ENCODE results near the gene LRP8. TPM values are rescaled to one million over a fixed set of nuclear protein-coding genes. Genes with fewer than 3 reads are reported as not detected.
"Not testable (repeated sequence)": the region's sequence is repeated elsewhere in the genome, so short reads cannot be mapped to it uniquely, and the experiment has no call there.

The LRP8 gene
- total and polyA plus RNA-seq, 8 donors = 0.58 to 26.8 (median 2.3) TPM

GRCh38 chr1:53286955-53287354 lies 40.9 kb downstream of the LRP8 start:
- intact Hi-C loops (cut with DNase I; ENCODE audit: low total_unique reads) = no loop called here
- no peak overlapping the region for H3K27ac ChIP-seq
- no peaks in the 10 kb centered on the region for H3K4me1 ChIP-seq
- 71 to 84% (median 76%) methylated on average over 4 of the region's 4 CpGs for WGBS, 5 donors
- TF ChIP-seq POLR2AphosphoS5 (IDR thresholded peaks at IDR 0.05) (no peak), POLR2A (IDR thresholded peaks at IDR 0.05) (no peak), CTCF (IDR thresholded peaks at IDR 0.05) (no peak), EP300 (IDR thresholded peaks at IDR 0.05) (no peak)
- H3K36me3 ChIP-seq = no peaks in the 10 kb centered on the region
- no peak overlapping the region for H3K4me3 ChIP-seq
- no peak for DNase-seq
- peaks cover 0 to 6% (median 0%) of the 10 kb centered on the region in 3 donors for H3K27me3 ChIP-seq
- no peaks in the 10 kb centered on the region for H3K9me3 ChIP-seq

- Histone ChIP-seq H3K36me3 (no peaks in the 10 kb centered on the region), H3K9me3 (no peaks in the 10 kb centered on the region), H3K27me3 (peaks cover 0 to 6% (median 0%) of the 10 kb centered on the region in 3 donors), H3K4me1 (no peaks in the 10 kb centered on the region), H3K27ac (no peak overlapping the region), H3K4me3 (no peak overlapping the region)
- WGBS, 5 donors = 80 to 87% (median 82%) methylated on average over 8 of the region's 8 CpGs
- intact Hi-C loops (cut with DNase I; ENCODE audit: low total_unique reads) = no loop called here
- no peak for TF ChIP-seq POLR2A (IDR thresholded peaks at IDR 0.05)
- no peak for TF ChIP-seq CTCF (IDR thresholded peaks at IDR 0.05)
- no peak for DNase-seq
Observed at GRCh38 chr1:53285969-53286760, 41.7 kb downstream of the LRP8 start.

- Histone ChIP-seq H3K27me3 (peaks cover 0 to 6% (median 0%) of the 10 kb centered on the region in 3 donors), H3K4me3 (no peak overlapping the region), H3K36me3 (no peaks in the 10 kb centered on the region), H3K27ac (no peak overlapping the region), H3K4me1 (no peaks in the 10 kb centered on the region), H3K9me3 (no peaks in the 10 kb centered on the region)
- intact Hi-C loops (cut with DNase I; ENCODE audit: low total_unique reads) = no loop called here
- TF ChIP-seq POLR2A (IDR thresholded peaks at IDR 0.05) (no peak), CTCF (IDR thresholded peaks at IDR 0.05) (no peak), EP300 (IDR thresholded peaks at IDR 0.05) (no peak), POLR2AphosphoS5 (IDR thresholded peaks at IDR 0.05) (no peak)
- DNase-seq = no peak
- 67 to 85% (median 83%) methylated on average over 5 of the region's 5 CpGs for WGBS, 5 donors
Observed at GRCh38 chr1:53285546-53285945, 42.3 kb downstream of the LRP8 start.

DNA sequence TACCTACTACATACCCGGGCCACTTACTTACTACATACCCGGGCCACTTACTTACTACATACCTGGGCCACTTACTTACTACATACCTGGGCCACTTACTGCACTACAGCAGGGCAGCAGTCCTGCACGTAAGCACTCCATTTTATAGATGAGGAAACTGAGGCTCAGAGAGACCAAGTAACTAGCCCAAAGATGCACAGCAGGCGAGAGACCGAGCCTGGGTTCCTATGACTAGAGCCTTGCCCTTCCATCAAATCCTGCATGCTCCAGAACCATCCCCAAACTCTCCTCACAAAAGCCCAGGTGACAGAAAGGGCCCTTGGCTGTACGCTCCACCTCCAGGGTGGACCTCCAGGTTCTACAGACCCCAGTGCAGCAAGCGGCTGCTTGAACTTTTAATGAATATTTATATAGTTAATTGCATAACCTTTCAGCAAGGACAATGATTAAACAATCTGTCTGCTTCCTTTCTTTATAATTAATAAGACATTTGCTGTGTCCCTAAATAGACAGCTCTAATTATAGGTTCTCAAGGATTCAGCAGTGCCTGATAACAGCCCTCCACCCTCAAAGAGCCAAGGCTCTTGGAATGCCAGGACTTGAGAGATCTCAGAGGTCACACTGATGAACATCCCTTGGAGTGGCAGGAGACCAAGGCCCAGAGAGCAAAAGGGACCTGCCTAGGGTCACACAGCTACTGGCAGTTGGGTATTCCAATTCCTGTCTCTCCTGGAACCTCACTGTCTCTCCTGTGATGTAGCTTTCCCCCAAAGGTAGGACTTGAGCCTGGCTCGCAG lies 43.4 kb downstream of the LRP8 start:
- Histone ChIP-seq H3K9me3 (no peaks in the 10 kb centered on the region), H3K4me3 (no peak overlapping the region), H3K4me1 (no peaks in the 10 kb centered on the region), H3K36me3 (no peaks in the 10 kb centered on the region), H3K27me3 (peaks cover 0 to 5% (median 0%) of the 10 kb centered on the region in 3 donors), H3K27ac (no peak overlapping the region)
- no peak for DNase-seq
- WGBS, 5 donors = 96 to 99% (median 98%) methylated on average over 8 of the region's 8 CpGs
- intact Hi-C loops (cut with DNase I; ENCODE audit: low total_unique reads) = no loop called here
- no peak for TF ChIP-seq EP300 (IDR thresholded peaks at IDR 0.05)
- no peak for TF ChIP-seq POLR2A (IDR thresholded peaks at IDR 0.05)
- TF ChIP-seq POLR2AphosphoS5 (IDR thresholded peaks at IDR 0.05) = no peak
- TF ChIP-seq CTCF (IDR thresholded peaks at IDR 0.05) = no peak

DNA sequence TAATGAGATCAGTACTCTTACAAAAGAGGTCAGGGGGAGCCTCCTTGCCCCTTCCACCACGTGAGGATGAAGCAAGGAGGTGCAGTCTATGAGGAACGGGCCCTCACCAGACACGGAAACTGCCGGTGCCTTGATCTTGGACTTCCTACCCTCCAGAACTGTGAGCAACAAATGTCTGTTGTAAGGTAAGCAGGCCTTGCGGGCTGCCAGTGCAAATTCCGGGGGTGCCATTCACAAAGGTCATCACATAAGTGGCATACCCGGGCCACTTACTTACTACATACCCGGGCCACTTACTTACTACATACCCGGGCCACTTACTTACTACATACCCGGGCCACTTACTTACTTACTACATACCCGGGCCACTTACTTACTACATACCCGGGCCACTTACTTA lies 44.7 kb downstream of the LRP8 start:
- H3K27me3 ChIP-seq; H3K9me3 ChIP-seq; H3K27ac ChIP-seq; intact Hi-C loops (cut with DNase I; ENCODE audit: low total_unique reads); H3K4me1 ChIP-seq; H3K4me3 ChIP-seq; H3K36me3 ChIP-seq; DNase-seq: not testable (repeated sequence)
- 89 to 96% (median 96%) methylated on average over 12 of the region's 12 CpGs for WGBS, 5 donors

Data from stomach (tissue), 9 donors.